Ishikawa (cell line): ENCODE data around the gene GAS6.

ENCODE experiments used
- CEBPB ChIP-seq: IDR thresholded peaks from 2 replicates; pipeline ENCODE4 v1.6.1; 2012
- CREB1 ChIP-seq: IDR thresholded peaks from 2 replicates; pipeline ENCODE4 v1.6.1; 2012; ENCODE audit warnings: low read depth
- EGR1 ChIP-seq: IDR thresholded peaks from 2 replicates; pipeline ENCODE4 v1.6.1; 2012
- EP300 ChIP-seq: IDR thresholded peaks from 2 replicates; pipeline ENCODE4 v1.6.1; 2012; ENCODE audit warnings: borderline replicate concordance
- FOXM1 ChIP-seq: IDR thresholded peaks from 2 replicates; pipeline ENCODE4 v1.6.1; 2012; ENCODE audit warnings: low read depth, borderline replicate concordance
- NFIC ChIP-seq: IDR thresholded peaks from 2 replicates; pipeline ENCODE4 v1.6.1; 2012
- RAD21 ChIP-seq: IDR thresholded peaks from 2 replicates; pipeline ENCODE4 v1.6.1; 2012; ENCODE audit warnings: low read depth
- TAF1 ChIP-seq: IDR thresholded peaks from 2 replicates; pipeline ENCODE4 v1.6.1; 2012; ENCODE audit warnings: low read depth, mild to moderate bottlenecking
- TCF12 ChIP-seq: IDR thresholded peaks from 2 replicates; pipeline ENCODE4 v1.6.1; 2012; ENCODE audit warnings: low read depth
- TEAD4 ChIP-seq: IDR thresholded peaks from 2 replicates; pipeline ENCODE4 v1.6.1; 2012
- YY1 ChIP-seq: IDR thresholded peaks from 2 replicates; pipeline ENCODE4 v1.6.1; 2012; ENCODE audit warnings: low read depth
- ZBTB7A ChIP-seq: IDR thresholded peaks from 2 replicates; pipeline ENCODE4 v1.6.1; 2012; ENCODE audit warnings: low read depth
- TF ChIP-seq, protein P1 (sequence below): IDR thresholded peaks from 2 replicates; pipeline ENCODE4 v1.6.1; 2012; ENCODE audit warnings: low read depth, mild to moderate bottlenecking
- TF ChIP-seq, protein P2 (sequence below): IDR thresholded peaks from 2 replicates; pipeline ENCODE4 v1.6.1; 2012
- TF ChIP-seq, protein P3 (sequence below): IDR thresholded peaks from 2 replicates; pipeline ENCODE4 v1.6.1; 2012

GAS6 gene

DNA sequence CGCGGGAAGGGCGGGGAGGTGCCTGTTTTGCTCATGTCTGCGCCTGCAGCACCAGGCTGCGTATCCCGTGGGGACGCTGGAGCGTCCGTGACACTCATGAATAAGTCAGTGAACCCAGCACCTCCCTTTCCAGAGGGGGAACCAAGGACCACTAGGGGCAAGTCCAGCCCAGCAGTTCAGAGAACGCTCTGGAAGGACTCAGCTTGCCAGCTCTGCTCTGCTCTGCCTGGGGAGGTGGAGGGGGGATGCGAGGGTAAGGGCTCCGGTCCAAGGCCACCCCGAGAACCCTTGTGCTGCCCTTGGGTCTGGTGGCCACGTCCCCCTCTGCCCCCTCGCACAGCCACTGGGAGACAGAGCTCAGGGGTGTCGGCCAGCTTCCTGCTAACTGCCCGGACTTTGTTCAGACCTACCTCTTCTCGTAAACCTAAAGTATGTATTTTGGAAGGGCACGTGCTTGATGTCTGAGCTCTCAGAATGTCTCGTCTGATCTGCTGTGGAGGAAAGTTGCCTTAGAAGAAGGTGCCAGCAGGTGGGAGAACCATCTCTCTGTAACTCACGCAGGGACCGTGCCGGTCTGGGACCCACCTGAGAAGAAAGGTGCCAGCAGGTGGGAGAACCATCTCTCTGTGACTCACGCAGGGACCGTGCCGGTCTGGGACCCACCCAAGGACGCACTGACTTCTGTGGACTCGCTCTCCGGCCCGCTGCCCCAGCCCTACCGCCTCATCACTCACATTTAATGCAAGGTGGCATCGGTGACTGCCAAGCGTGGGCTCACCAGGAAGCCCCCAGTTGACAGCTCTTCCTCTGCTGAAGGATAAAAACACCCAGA, 70.8 kb downstream of the GAS6 start:
- TF ChIP-seq TAF1: no peak
- no peak for TF ChIP-seq YY1
- TF ChIP-seq, protein P1, sequence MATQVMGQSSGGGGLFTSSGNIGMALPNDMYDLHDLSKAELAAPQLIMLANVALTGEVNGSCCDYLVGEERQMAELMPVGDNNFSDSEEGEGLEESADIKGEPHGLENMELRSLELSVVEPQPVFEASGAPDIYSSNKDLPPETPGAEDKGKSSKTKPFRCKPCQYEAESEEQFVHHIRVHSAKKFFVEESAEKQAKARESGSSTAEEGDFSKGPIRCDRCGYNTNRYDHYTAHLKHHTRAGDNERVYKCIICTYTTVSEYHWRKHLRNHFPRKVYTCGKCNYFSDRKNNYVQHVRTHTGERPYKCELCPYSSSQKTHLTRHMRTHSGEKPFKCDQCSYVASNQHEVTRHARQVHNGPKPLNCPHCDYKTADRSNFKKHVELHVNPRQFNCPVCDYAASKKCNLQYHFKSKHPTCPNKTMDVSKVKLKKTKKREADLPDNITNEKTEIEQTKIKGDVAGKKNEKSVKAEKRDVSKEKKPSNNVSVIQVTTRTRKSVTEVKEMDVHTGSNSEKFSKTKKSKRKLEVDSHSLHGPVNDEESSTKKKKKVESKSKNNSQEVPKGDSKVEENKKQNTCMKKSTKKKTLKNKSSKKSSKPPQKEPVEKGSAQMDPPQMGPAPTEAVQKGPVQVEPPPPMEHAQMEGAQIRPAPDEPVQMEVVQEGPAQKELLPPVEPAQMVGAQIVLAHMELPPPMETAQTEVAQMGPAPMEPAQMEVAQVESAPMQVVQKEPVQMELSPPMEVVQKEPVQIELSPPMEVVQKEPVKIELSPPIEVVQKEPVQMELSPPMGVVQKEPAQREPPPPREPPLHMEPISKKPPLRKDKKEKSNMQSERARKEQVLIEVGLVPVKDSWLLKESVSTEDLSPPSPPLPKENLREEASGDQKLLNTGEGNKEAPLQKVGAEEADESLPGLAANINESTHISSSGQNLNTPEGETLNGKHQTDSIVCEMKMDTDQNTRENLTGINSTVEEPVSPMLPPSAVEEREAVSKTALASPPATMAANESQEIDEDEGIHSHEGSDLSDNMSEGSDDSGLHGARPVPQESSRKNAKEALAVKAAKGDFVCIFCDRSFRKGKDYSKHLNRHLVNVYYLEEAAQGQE: no peak
- TF ChIP-seq CEBPB: no peak

GRCh38 chr13:113792236-113792770, 71.6 kb downstream of the GAS6 start:
- TF ChIP-seq CREB1 (no peak), NFIC (no peak), EP300 (no peak), ZBTB7A (no peak), RAD21 (no peak), FOXM1 (no peak), YY1 (no peak)
- TF ChIP-seq, protein P2, sequence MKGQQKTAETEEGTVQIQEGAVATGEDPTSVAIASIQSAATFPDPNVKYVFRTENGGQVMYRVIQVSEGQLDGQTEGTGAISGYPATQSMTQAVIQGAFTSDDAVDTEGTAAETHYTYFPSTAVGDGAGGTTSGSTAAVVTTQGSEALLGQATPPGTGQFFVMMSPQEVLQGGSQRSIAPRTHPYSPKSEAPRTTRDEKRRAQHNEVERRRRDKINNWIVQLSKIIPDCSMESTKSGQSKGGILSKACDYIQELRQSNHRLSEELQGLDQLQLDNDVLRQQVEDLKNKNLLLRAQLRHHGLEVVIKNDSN: no peak
- TF ChIP-seq, protein P3, sequence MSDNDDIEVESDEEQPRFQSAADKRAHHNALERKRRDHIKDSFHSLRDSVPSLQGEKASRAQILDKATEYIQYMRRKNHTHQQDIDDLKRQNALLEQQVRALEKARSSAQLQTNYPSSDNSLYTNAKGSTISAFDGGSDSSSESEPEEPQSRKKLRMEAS: no peak

DNA sequence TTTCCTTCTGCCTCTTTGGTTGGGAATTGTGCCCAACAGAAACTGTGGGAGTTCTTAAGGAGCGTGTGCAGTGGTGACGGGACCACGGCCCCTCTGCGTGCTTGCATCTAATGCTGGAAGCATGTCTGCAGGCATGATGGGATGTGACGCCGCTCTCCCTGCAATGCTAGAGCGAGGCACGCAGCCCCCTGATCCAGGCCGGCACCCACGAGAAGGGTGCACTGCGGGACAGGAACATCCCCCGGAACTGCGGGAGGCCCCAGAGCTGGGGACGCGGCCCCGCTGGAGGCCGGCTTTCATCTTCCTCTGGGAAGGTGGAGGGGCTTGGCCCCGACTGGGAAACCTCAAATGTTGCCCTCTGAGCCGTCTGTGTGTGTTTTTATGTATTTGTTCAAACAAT, 72.1 kb downstream of the GAS6 start:
- TF ChIP-seq EP300 (no peak), TEAD4 (no peak), CEBPB (no peak), CREB1 (no peak), TAF1 (no peak), FOXM1 (no peak), NFIC (no peak), ZBTB7A (no peak), RAD21 (no peak), YY1 (no peak), TCF12 (no peak), EGR1 (no peak)
- TF ChIP-seq, protein P1: no peak
- TF ChIP-seq, protein P3: no peak
- TF ChIP-seq, protein P2: no peak

DNA sequence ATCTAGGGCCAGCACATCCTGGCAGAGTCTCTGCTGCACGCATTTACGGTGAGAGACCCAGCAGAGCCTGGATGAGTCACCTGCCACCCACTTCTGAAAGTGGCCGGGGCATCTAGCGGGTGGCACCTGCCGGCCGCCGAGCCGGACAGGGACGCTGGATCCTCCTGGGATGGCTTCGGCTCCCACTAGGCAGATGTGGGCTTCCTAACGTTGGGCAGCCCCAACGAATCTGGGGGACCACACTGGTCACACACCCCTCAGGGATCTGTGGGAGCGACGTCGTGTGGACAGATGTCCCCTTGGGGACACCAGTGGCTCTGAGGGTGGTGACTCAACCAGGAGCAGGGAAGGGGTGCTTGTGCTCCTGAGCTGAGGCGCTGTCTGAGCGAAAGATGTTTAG, 72.7 kb downstream of the GAS6 start:
- TF ChIP-seq, protein P2: no peak
- TF ChIP-seq EGR1 (no peak), TEAD4 (no peak), ZBTB7A (no peak)
- TF ChIP-seq, protein P3: no peak

- TF ChIP-seq, protein P3: no peak
- TF ChIP-seq YY1 (no peak), FOXM1 (no peak), EGR1 (no peak), TAF1 (no peak), RAD21 (no peak), CEBPB (no peak)
- TF ChIP-seq, protein P2: no peak
These were observed 74.7 kb downstream of the GAS6 start for GRCh38 chr13:113789167-113789566.
